ENCODE results near the gene XIRP2.
A peak's percentile ranks its signal among the peaks of the same experiment; 100 is the strongest.
"Not testable (repeated sequence)": the region's sequence is repeated elsewhere in the genome, so short reads cannot be mapped to it uniquely, and the experiment has no call there.

Gene XIRP2

DNA sequence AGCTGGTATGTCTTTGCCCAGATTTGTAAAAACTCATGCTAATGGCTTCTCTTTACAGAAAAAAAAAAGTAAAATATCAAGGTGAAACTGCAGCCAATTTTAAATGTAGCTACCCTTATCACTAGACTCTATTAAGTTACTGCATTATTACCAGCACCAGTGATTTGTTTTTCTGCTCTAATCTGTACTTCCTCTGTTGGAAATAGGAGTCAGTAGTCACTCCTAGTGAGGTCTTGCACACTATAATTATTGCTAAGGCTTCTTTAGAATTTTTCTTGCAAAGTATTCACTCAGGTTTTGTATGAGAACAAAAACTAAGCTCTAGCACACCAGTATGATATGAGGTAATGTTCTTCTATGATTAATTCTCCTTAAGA lies 215.5 kb downstream of the XIRP2 start:
- H3K4ac ChIP-seq (ENCODE audit: low read length): no peak overlapping the region
- no peak overlapping the region for H4K91ac ChIP-seq (ENCODE audit: low read depth, low read length, poor library complexity)
- no peak overlapping the region for H3K9ac ChIP-seq (ENCODE audit: low read depth, low read length, poor library complexity)
- no peaks in the 10 kb centered on the region for H3K79me1 ChIP-seq (ENCODE audit: low read depth, low read length)
- H3K14ac ChIP-seq (ENCODE audit: low read length): no peak overlapping the region
- no peak overlapping the region for H2BK120ac ChIP-seq (ENCODE audit: low read depth, low read length)
- H2AFZ ChIP-seq (ENCODE audit: low read length): no peak overlapping the region
- no peak overlapping the region for H3K23ac ChIP-seq (ENCODE audit: low read depth, low read length, poor library complexity)
- peaks cover 0 to 3% of the 10 kb centered on the region in 2 donors for H3K4me1 ChIP-seq (ENCODE audit: control insufficient read depth in 2 of 2, insufficient read depth in 1 of 2, low read depth in 1 of 2, low read length in 2 of 2)
- H3K9me3 ChIP-seq (replicated peaks in 1 of 2; ENCODE audit: control insufficient read depth in 2 of 2, insufficient read depth in 1 of 2, low read depth in 1 of 2, low read length in 2 of 2): peaks cover 0 to 4% of the 10 kb centered on the region in 2 donors
- H4K8ac ChIP-seq (ENCODE audit: low read depth, low read length): no peak overlapping the region
- H2BK15ac ChIP-seq (ENCODE audit: low read length): no peak overlapping the region
- no peaks in the 10 kb centered on the region for H3K36me3 ChIP-seq (replicated peaks in 1 of 2; ENCODE audit: control insufficient read depth in 2 of 2, insufficient read depth in 2 of 2, low read length in 2 of 2)
- H3K4me3 ChIP-seq (ENCODE audit: low read length in 2 of 2): no peak overlapping the region
- H3K27me3 ChIP-seq (ENCODE audit: control insufficient read depth in 3 of 3, insufficient read depth in 3 of 3, low read depth in 1 of 3, low read length in 3 of 3): no peaks in the 10 kb centered on the region
- no peak overlapping the region for H3K27ac ChIP-seq (replicated peaks; ENCODE audit: low read length)
- no peak for DNase-seq (ENCODE audit: low spot score)
- H2BK12ac ChIP-seq (ENCODE audit: low read length): no peak overlapping the region
- no peak overlapping the region for H2BK5ac ChIP-seq (ENCODE audit: low read length)
- H3K4me2 ChIP-seq (ENCODE audit: insufficient read depth, low read length, poor library complexity, severe bottlenecking): no peak overlapping the region
- H3K18ac ChIP-seq (ENCODE audit: low read length): no peak overlapping the region
- H2AK5ac ChIP-seq (ENCODE audit: low read depth, low read length): no peak overlapping the region

DNA sequence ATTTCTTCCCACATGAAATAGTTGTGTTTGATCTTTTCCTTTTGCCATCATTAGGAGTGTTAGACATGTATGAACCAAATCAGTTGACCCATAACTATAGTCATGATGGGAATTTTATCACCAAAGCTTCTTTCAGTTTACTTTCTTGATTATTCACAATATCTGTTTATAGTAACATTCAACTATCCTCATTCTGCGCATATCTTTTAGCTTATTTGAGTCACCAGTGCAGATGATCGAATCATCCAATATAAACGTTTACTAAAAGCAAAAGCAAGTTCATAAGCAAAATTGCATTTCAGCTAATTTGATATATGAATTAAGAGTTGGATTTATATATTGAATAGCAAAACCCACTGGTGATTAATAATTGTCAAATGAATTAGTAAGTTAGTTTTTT lies 216.4 kb downstream of the XIRP2 start:
- Histone ChIP-seq H2BK12ac (ENCODE audit: low read length) (no peak overlapping the region), H3K36me3 (replicated peaks in 1 of 2; ENCODE audit: control insufficient read depth in 2 of 2, insufficient read depth in 2 of 2, low read length in 2 of 2) (no peaks in the 10 kb centered on the region), H2AK5ac (ENCODE audit: low read depth, low read length) (no peak overlapping the region), H3K14ac (ENCODE audit: low read length) (no peak overlapping the region), H2BK5ac (ENCODE audit: low read length) (no peak overlapping the region), H3K4ac (ENCODE audit: low read length) (no peak overlapping the region), H2BK15ac (ENCODE audit: low read length) (no peak overlapping the region), H4K8ac (ENCODE audit: low read depth, low read length) (no peak overlapping the region), H3K4me3 (ENCODE audit: low read length in 2 of 2) (no peak overlapping the region), H3K4me2 (ENCODE audit: insufficient read depth, low read length, poor library complexity, severe bottlenecking) (no peak overlapping the region), H3K23ac (ENCODE audit: low read depth, low read length, poor library complexity) (no peak overlapping the region), H3K79me1 (ENCODE audit: low read depth, low read length) (no peaks in the 10 kb centered on the region), H2BK120ac (ENCODE audit: low read depth, low read length) (no peak overlapping the region), H3K27me3 (ENCODE audit: control insufficient read depth in 3 of 3, insufficient read depth in 3 of 3, low read depth in 1 of 3, low read length in 3 of 3) (no peaks in the 10 kb centered on the region), H3K4me1 (ENCODE audit: control insufficient read depth in 2 of 2, insufficient read depth in 1 of 2, low read depth in 1 of 2, low read length in 2 of 2) (peaks cover 0 to 3% of the 10 kb centered on the region in 2 donors), H3K9ac (ENCODE audit: low read depth, low read length, poor library complexity) (no peak overlapping the region), H4K91ac (ENCODE audit: low read depth, low read length, poor library complexity) (no peak overlapping the region), H3K9me3 (replicated peaks in 1 of 2; ENCODE audit: control insufficient read depth in 2 of 2, insufficient read depth in 1 of 2, low read depth in 1 of 2, low read length in 2 of 2) (peaks cover 0 to 4% of the 10 kb centered on the region in 2 donors), H3K18ac (ENCODE audit: low read length) (no peak overlapping the region), H3K27ac (replicated peaks; ENCODE audit: low read length) (no peak overlapping the region), H2AFZ (ENCODE audit: low read length) (no peak overlapping the region)
- no peak for DNase-seq (ENCODE audit: low spot score)
- no CpG with 5 or more reads among the region's 3 CpGs for WGBS, 2 donors (ENCODE audit: extremely low coverage in 2 of 2, insufficient read length in 2 of 2, insufficient replicate concordance in 1 of 2)

DNA sequence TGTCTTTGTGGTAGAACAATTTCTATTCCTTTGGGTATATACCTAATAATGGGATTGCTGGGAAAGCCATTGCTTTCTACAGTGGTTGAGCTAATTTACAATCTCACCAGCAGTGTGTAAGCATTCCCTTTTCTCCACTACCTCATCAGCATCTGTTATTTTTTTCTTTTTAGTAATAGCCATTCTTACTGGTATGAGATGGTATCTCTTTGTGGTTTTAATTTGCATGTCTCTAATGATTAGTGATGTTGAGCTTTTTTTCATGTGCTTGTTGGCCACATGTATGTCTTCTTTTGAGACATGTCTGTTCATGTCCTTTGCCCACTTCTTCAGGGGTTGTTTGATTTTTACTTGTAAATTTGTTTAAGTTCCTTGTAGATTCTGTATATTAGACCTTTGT lies 221.4 kb downstream of the XIRP2 start:
- not testable (repeated sequence) for H3K36me3 ChIP-seq (replicated peaks in 1 of 2; ENCODE audit: control insufficient read depth in 2 of 2, insufficient read depth in 2 of 2, low read length in 2 of 2); H2BK15ac ChIP-seq (ENCODE audit: low read length); H2BK120ac ChIP-seq (ENCODE audit: low read depth, low read length); H3K14ac ChIP-seq (ENCODE audit: low read length); H4K91ac ChIP-seq (ENCODE audit: low read depth, low read length, poor library complexity); H3K4me1 ChIP-seq (ENCODE audit: control insufficient read depth in 2 of 2, insufficient read depth in 1 of 2, low read depth in 1 of 2, low read length in 2 of 2); H3K27ac ChIP-seq (replicated peaks; ENCODE audit: low read length); H3K23ac ChIP-seq (ENCODE audit: low read depth, low read length, poor library complexity); H3K4ac ChIP-seq (ENCODE audit: low read length); H3K27me3 ChIP-seq (ENCODE audit: control insufficient read depth in 3 of 3, insufficient read depth in 3 of 3, low read depth in 1 of 3, low read length in 3 of 3); H2AK5ac ChIP-seq (ENCODE audit: low read depth, low read length); H3K79me1 ChIP-seq (ENCODE audit: low read depth, low read length); H4K8ac ChIP-seq (ENCODE audit: low read depth, low read length); H3K9me3 ChIP-seq (replicated peaks in 1 of 2; ENCODE audit: control insufficient read depth in 2 of 2, insufficient read depth in 1 of 2, low read depth in 1 of 2, low read length in 2 of 2); H3K9ac ChIP-seq (ENCODE audit: low read depth, low read length, poor library complexity); H2BK12ac ChIP-seq (ENCODE audit: low read length); DNase-seq (ENCODE audit: low spot score); H3K4me3 ChIP-seq (ENCODE audit: low read length in 2 of 2); H3K4me2 ChIP-seq (ENCODE audit: insufficient read depth, low read length, poor library complexity, severe bottlenecking); H3K18ac ChIP-seq (ENCODE audit: low read length); H2BK5ac ChIP-seq (ENCODE audit: low read length)
- H2AFZ ChIP-seq (ENCODE audit: low read length): peak overlapping the region; percentile 13

DNA sequence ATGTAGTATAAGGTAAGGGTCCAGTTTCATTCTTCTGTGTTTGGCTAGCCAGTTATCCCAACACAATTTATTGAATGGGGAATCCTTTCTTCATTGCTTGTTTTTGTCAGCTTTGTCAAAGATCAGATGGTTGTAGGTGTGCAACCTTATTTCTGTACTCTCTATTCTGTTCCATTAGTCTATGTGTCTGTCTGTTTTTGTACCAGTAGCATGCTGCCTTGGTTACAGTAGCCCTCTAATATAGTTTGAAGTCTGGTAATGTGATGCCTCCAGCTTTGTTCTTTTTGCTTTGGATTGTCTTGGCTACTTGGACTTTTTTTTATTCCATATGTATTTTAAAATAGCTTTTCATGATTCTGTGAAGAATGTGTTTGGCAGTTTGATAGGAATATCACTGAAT lies 222.1 kb downstream of the XIRP2 start:
- Histone ChIP-seq H2AFZ (ENCODE audit: low read length) (peak overlapping the region; percentile 13), H3K4me2 (ENCODE audit: insufficient read depth, low read length, poor library complexity, severe bottlenecking) (no peak overlapping the region), H3K23ac (ENCODE audit: low read depth, low read length, poor library complexity) (no peak overlapping the region), H3K14ac (ENCODE audit: low read length) (no peak overlapping the region), H2BK15ac (ENCODE audit: low read length) (no peak overlapping the region), H3K18ac (ENCODE audit: low read length) (no peak overlapping the region), H3K27me3 (ENCODE audit: control insufficient read depth in 3 of 3, insufficient read depth in 3 of 3, low read depth in 1 of 3, low read length in 3 of 3) (no peaks in the 10 kb centered on the region), H3K27ac (replicated peaks; ENCODE audit: low read length) (no peak overlapping the region), H3K9ac (ENCODE audit: low read depth, low read length, poor library complexity) (no peak overlapping the region), H3K4me1 (ENCODE audit: control insufficient read depth in 2 of 2, insufficient read depth in 1 of 2, low read depth in 1 of 2, low read length in 2 of 2) (no peaks in the 10 kb centered on the region), H3K9me3 (replicated peaks in 1 of 2; ENCODE audit: control insufficient read depth in 2 of 2, insufficient read depth in 1 of 2, low read depth in 1 of 2, low read length in 2 of 2) (peaks cover 0 to 4% of the 10 kb centered on the region in 2 donors), H3K4ac (ENCODE audit: low read length) (no peak overlapping the region), H2BK120ac (ENCODE audit: low read depth, low read length) (no peak overlapping the region), H3K36me3 (replicated peaks in 1 of 2; ENCODE audit: control insufficient read depth in 2 of 2, insufficient read depth in 2 of 2, low read length in 2 of 2) (no peaks in the 10 kb centered on the region), H2AK5ac (ENCODE audit: low read depth, low read length) (no peak overlapping the region), H4K8ac (ENCODE audit: low read depth, low read length) (no peak overlapping the region), H3K79me1 (ENCODE audit: low read depth, low read length) (no peaks in the 10 kb centered on the region), H3K4me3 (ENCODE audit: low read length in 2 of 2) (no peak overlapping the region), H4K91ac (ENCODE audit: low read depth, low read length, poor library complexity) (no peak overlapping the region), H2BK5ac (ENCODE audit: low read length) (no peak overlapping the region), H2BK12ac (ENCODE audit: low read length) (no peak overlapping the region)
- no peak for DNase-seq (ENCODE audit: low spot score)

All from neuronal stem cell (in vitro differentiated cells).